Fibroblast of lung (primary cell): ENCODE data around the gene SYT17. TPM values are rescaled to one million over a fixed set of nuclear protein-coding genes. Genes with fewer than 3 reads are reported as not detected.

ENCODE experiments used
- DNase-seq, 2 donors: peaks; one replicate each; pipeline versions ENCODE4 v3.0.0 to v3.0.0-alpha.2; 2010; ENCODE audit warnings: low read depth in 2 of 2
- H2AFZ ChIP-seq: 2 replicates; pipeline ENCODE4 v1.5.1; 2012; ENCODE audit warnings: low read length, control low read depth, inconsistent platforms
- H3K27ac ChIP-seq: 2 replicates; pipeline ENCODE4 v1.5.1; 2011; ENCODE audit warnings: low read length, control low read depth; ENCODE audit not compliant: insufficient read depth
- H3K27me3 ChIP-seq: 2 replicates; pipeline ENCODE4 v1.5.1; 2011; ENCODE audit warnings: mild to moderate bottlenecking, low read length; ENCODE audit not compliant: control insufficient read depth, insufficient read depth
- H3K36me3 ChIP-seq: 2 replicates; pipeline ENCODE4 v1.5.1; 2011; ENCODE audit warnings: low read length; ENCODE audit not compliant: control insufficient read depth, insufficient read depth
- H3K4me1 ChIP-seq: 2 replicates; pipeline ENCODE4 v1.5.1; 2011; ENCODE audit warnings: low read length; ENCODE audit not compliant: control insufficient read depth, insufficient read depth; ENCODE audit errors: extremely low read depth
- H3K4me2 ChIP-seq: 2 replicates; pipeline ENCODE4 v1.5.1; 2011; ENCODE audit warnings: low read length, control low read depth; ENCODE audit not compliant: insufficient read depth; ENCODE audit errors: extremely low read depth
- H3K4me3 ChIP-seq, 4 experiments: fragments of 200-600 bp in 1 of 4; sonication (generic) in 1 of 4; replicated peaks in 1 of 4; 2 replicates each; pipeline ENCODE4 v1.5.1; 2011 to 2016; ENCODE audit warnings: low read length in 4 of 4, low read depth in 3 of 4, mild to moderate bottlenecking in 3 of 4, control low read depth in 2 of 4, inconsistent platforms in 1 of 4, mixed read lengths in 1 of 4; ENCODE audit not compliant: insufficient read depth in 1 of 4; ENCODE audit errors: control extremely low read depth in 1 of 4
- H3K79me2 ChIP-seq: 2 replicates; pipeline ENCODE4 v1.5.1; 2012; ENCODE audit warnings: mild to moderate bottlenecking, low read length, inconsistent platforms; ENCODE audit not compliant: control insufficient read depth, insufficient read depth
- H3K9ac ChIP-seq: 2 replicates; pipeline ENCODE4 v1.5.1; 2011; ENCODE audit warnings: mild to moderate bottlenecking, low read length, control low read depth; ENCODE audit not compliant: insufficient read depth
- H3K9me3 ChIP-seq: 2 replicates; pipeline ENCODE4 v1.5.1; 2012; ENCODE audit warnings: low read depth, low read length; ENCODE audit not compliant: control insufficient read depth, insufficient read depth
- H4K20me1 ChIP-seq: 2 replicates; pipeline ENCODE4 v1.5.1; 2011; ENCODE audit warnings: low read length; ENCODE audit not compliant: control insufficient read depth, insufficient read depth; ENCODE audit errors: extremely low read depth
- EZH2 ChIP-seq: IDR thresholded peaks from 2 replicates; pipeline ENCODE4 v1.5.1; 2012; ENCODE audit warnings: low read length, control low read depth, mild to moderate bottlenecking; ENCODE audit errors: missing control alignments
- polyA plus RNA-seq, 2 donors: library from polyadenylated mRNA; depleted of rRNA in 1 of 2; stranded (reverse) in 1 of 2; unstranded in 1 of 2; fragments of >200 nt; gene quantifications; 2 replicates each; pipeline ENCODE4 v1.2.1, GENCODE V29; 2011 to 2012; ENCODE audit warnings: missing spikeins in 1 of 2
- total RNA-seq: library from RNA; depleted of rRNA; stranded (reverse); fragments of >200 nt; gene quantifications from 2 replicates; pipeline ENCODE4 v1.2.1, GENCODE V29; 2014
- TF ChIP-seq, protein P1 (sequence below), 2 donors: IDR thresholded peaks in 1 of 2; conservative IDR thresholded peaks in 1 of 2; 1 replicate in 1 of 2; 2 replicates in 1 of 2; pipeline ENCODE4 v1.5.1; 2011 to 2012; ENCODE audit warnings: low read length in 2 of 2, control low read depth in 1 of 2, inconsistent platforms in 1 of 2, low read depth in 1 of 2, mild to moderate bottlenecking in 1 of 2

SYT17 gene
- total and polyA plus RNA-seq, 2 donors (not counting 1 experiment from before 2014, with no cell fraction given), result 0.33 TPM; not detected in 1

DNA sequence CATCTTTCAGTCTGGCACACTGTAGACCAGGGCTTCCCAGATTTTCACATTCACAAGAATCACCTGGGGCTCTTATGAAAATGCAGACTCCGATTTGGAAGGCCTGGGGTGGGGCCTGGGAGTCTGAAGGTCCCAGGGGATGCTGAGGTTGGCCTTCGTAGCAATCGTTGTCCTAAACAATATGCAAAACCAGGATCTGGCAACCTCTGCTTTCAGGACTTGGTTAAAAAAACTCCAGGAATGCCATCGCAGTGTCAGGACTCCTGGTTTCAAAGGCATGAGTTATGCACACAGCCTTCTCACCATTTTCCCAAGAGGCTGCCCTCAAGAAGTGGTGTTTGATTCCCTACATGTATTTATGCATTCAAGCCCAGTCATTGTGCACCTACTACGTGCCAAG, 124.1 kb downstream of the SYT17 start:
- no peaks in the 10 kb centered on the region for H3K27me3 ChIP-seq
- H3K9me3 ChIP-seq, result no peaks in the 10 kb centered on the region
- no peak overlapping the region for H3K9ac ChIP-seq
- no peaks in the 10 kb centered on the region for H3K36me3 ChIP-seq
- no peak overlapping the region for H3K4me3 ChIP-seq
- no peak for DNase-seq
- no peaks in the 10 kb centered on the region for H4K20me1 ChIP-seq
- H3K27ac ChIP-seq, result no peak overlapping the region
- H3K4me1 ChIP-seq, result no peaks in the 10 kb centered on the region
- no peak overlapping the region for H2AFZ ChIP-seq
- no peak for TF ChIP-seq EZH2
- TF ChIP-seq, protein P1, sequence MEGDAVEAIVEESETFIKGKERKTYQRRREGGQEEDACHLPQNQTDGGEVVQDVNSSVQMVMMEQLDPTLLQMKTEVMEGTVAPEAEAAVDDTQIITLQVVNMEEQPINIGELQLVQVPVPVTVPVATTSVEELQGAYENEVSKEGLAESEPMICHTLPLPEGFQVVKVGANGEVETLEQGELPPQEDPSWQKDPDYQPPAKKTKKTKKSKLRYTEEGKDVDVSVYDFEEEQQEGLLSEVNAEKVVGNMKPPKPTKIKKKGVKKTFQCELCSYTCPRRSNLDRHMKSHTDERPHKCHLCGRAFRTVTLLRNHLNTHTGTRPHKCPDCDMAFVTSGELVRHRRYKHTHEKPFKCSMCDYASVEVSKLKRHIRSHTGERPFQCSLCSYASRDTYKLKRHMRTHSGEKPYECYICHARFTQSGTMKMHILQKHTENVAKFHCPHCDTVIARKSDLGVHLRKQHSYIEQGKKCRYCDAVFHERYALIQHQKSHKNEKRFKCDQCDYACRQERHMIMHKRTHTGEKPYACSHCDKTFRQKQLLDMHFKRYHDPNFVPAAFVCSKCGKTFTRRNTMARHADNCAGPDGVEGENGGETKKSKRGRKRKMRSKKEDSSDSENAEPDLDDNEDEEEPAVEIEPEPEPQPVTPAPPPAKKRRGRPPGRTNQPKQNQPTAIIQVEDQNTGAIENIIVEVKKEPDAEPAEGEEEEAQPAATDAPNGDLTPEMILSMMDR (conservative IDR thresholded peaks at IDR 0.05 in 1 of 2, IDR thresholded peaks at IDR 0.05 in 1 of 2; ENCODE audit: low read depth in 1 of 2, low read length in 2 of 2), result no peak
- no peak overlapping the region for H3K4me2 ChIP-seq
- H3K79me2 ChIP-seq, result no peaks in the 10 kb centered on the region

- Histone ChIP-seq H3K9ac (no peak overlapping the region), H3K36me3 (no peaks in the 10 kb centered on the region), H3K4me1 (no peaks in the 10 kb centered on the region), H2AFZ (no peak overlapping the region), H3K27ac (no peak overlapping the region), H3K4me2 (no peak overlapping the region), H3K4me3 (no peak overlapping the region), H4K20me1 (no peaks in the 10 kb centered on the region), H3K9me3 (no peaks in the 10 kb centered on the region), H3K79me2 (no peaks in the 10 kb centered on the region), H3K27me3 (no peaks in the 10 kb centered on the region)
- DNase-seq, result peak in 1 of 2 donors; percentile 9
- TF ChIP-seq EZH2, result no peak
- TF ChIP-seq, protein P1 (conservative IDR thresholded peaks at IDR 0.05 in 1 of 2, IDR thresholded peaks at IDR 0.05 in 1 of 2; ENCODE audit: low read depth in 1 of 2, low read length in 2 of 2), result no peak
These were observed 126.2 kb downstream of the SYT17 start for GRCh38 chr16:19294156-19294649.

GRCh38 chr16:19295393-19295792, 127.4 kb downstream of the SYT17 start:
- no peak for TF ChIP-seq EZH2
- TF ChIP-seq, protein P1 (conservative IDR thresholded peaks at IDR 0.05 in 1 of 2, IDR thresholded peaks at IDR 0.05 in 1 of 2; ENCODE audit: low read depth in 1 of 2, low read length in 2 of 2), result no peak
- H3K79me2 ChIP-seq, result no peaks in the 10 kb centered on the region
- H2AFZ ChIP-seq, result no peak overlapping the region
- H3K27ac ChIP-seq, result no peak overlapping the region
- no peaks in the 10 kb centered on the region for H3K27me3 ChIP-seq
- no peaks in the 10 kb centered on the region for H3K4me1 ChIP-seq
- H4K20me1 ChIP-seq, result no peaks in the 10 kb centered on the region
- no peak overlapping the region for H3K4me2 ChIP-seq
- no peaks in the 10 kb centered on the region for H3K36me3 ChIP-seq
- no peak for DNase-seq
- H3K9ac ChIP-seq, result no peak overlapping the region
- no peaks in the 10 kb centered on the region for H3K9me3 ChIP-seq
- H3K4me3 ChIP-seq, result no peak overlapping the region
